ENCODE measurements around the gene HMHB1. TPM values are rescaled to one million over a fixed set of nuclear protein-coding genes. Genes with fewer than 3 reads are reported as not detected.

The HMHB1 gene
- total RNA-seq, 2 donors from 2014 or later = not detected

GRCh38 chr5:143779506-143779905, 32.5 kb upstream of the HMHB1 start:
- ATAC-seq (ENCODE audit: insufficient number of reproducible peaks, low FRiP score, low read depth) = no peak
- no peak for DNase-seq (ENCODE audit: low spot score)
- TF ChIP-seq CTCF (IDR thresholded peaks at IDR 0.05) = no peak
- Histone ChIP-seq H3K4me3 (no peak overlapping the region), H3K27me3 (replicated peaks; ENCODE audit: insufficient read depth) (no peaks in the 10 kb centered on the region), H3K36me3 (no peaks in the 10 kb centered on the region), H3K27ac (no peak overlapping the region), H3K9me3 (no peaks in the 10 kb centered on the region), H3K4me1 (ENCODE audit: control insufficient read depth in 1 of 2, low read depth in 2 of 2) (no peaks in the 10 kb centered on the region)

- no peak for TF ChIP-seq CTCF (IDR thresholded peaks at IDR 0.05)
- no peaks in the 10 kb centered on the region for H3K9me3 ChIP-seq
- no peaks in the 10 kb centered on the region for H3K27me3 ChIP-seq (replicated peaks; ENCODE audit: insufficient read depth)
- H3K4me1 ChIP-seq (ENCODE audit: control insufficient read depth in 1 of 2, low read depth in 2 of 2) = no peaks in the 10 kb centered on the region
- DNase-seq (ENCODE audit: low spot score) (no peak), ATAC-seq (ENCODE audit: insufficient number of reproducible peaks, low FRiP score, low read depth) (no peak)
- H3K27ac ChIP-seq = no peak overlapping the region
- H3K4me3 ChIP-seq = no peak overlapping the region
- no peaks in the 10 kb centered on the region for H3K36me3 ChIP-seq
Measured at GRCh38 chr5:143781993-143782520, 29.9 kb upstream of the HMHB1 start.

GRCh38 chr5:143782588-143783386, 29.2 kb upstream of the HMHB1 start:
- no peak for TF ChIP-seq CTCF (IDR thresholded peaks at IDR 0.05)
- Histone ChIP-seq H3K9me3 (no peaks in the 10 kb centered on the region), H3K27me3 (replicated peaks; ENCODE audit: insufficient read depth) (no peaks in the 10 kb centered on the region), H3K36me3 (no peaks in the 10 kb centered on the region), H3K4me1 (ENCODE audit: control insufficient read depth in 1 of 2, low read depth in 2 of 2) (no peaks in the 10 kb centered on the region), H3K27ac (no peak overlapping the region), H3K4me3 (no peak overlapping the region)
- ATAC-seq (ENCODE audit: insufficient number of reproducible peaks, low FRiP score, low read depth) (no peak), DNase-seq (ENCODE audit: low spot score) (no peak)

- ATAC-seq (ENCODE audit: insufficient number of reproducible peaks, low FRiP score, low read depth) = no peak
- TF ChIP-seq CTCF (IDR thresholded peaks at IDR 0.05) = no peak
Measured at GRCh38 chr5:143788401-143788800, 23.6 kb upstream of the HMHB1 start.

GRCh38 chr5:143790457-143791112, 21.4 kb upstream of the HMHB1 start:
- Histone ChIP-seq H3K27me3 (replicated peaks; ENCODE audit: insufficient read depth) (no peaks in the 10 kb centered on the region), H3K9me3 (no peaks in the 10 kb centered on the region), H3K4me3 (no peak overlapping the region), H3K27ac (no peak overlapping the region), H3K4me1 (ENCODE audit: control insufficient read depth in 1 of 2, low read depth in 2 of 2) (peaks cover 3 to 14% of the 10 kb centered on the region in 2 donors), H3K36me3 (no peaks in the 10 kb centered on the region)
- no peak for DNase-seq (ENCODE audit: low spot score)
- no peak for TF ChIP-seq CTCF (IDR thresholded peaks at IDR 0.05)
- ATAC-seq (ENCODE audit: insufficient number of reproducible peaks, low FRiP score, low read depth) = no peak

More at GRCh38 chr5:143788401-143788800, 23.6 kb upstream of the HMHB1 start:
- no peak for DNase-seq (ENCODE audit: low spot score)
- H3K27ac ChIP-seq = no peak overlapping the region
- no peaks in the 10 kb centered on the region for H3K9me3 ChIP-seq
- H3K4me1 ChIP-seq (ENCODE audit: control insufficient read depth in 1 of 2, low read depth in 2 of 2) = peaks cover 3 to 14% of the 10 kb centered on the region in 2 donors
- no peaks in the 10 kb centered on the region for H3K27me3 ChIP-seq (replicated peaks; ENCODE audit: insufficient read depth)
- H3K4me3 ChIP-seq = no peak overlapping the region
- H3K36me3 ChIP-seq = no peaks in the 10 kb centered on the region
